ENCODE data around the gene CBX6.
"Not testable (repeated sequence)": the region's sequence is repeated elsewhere in the genome, so short reads cannot be mapped to it uniquely, and the experiment has no call there.

The CBX6 gene

DNA sequence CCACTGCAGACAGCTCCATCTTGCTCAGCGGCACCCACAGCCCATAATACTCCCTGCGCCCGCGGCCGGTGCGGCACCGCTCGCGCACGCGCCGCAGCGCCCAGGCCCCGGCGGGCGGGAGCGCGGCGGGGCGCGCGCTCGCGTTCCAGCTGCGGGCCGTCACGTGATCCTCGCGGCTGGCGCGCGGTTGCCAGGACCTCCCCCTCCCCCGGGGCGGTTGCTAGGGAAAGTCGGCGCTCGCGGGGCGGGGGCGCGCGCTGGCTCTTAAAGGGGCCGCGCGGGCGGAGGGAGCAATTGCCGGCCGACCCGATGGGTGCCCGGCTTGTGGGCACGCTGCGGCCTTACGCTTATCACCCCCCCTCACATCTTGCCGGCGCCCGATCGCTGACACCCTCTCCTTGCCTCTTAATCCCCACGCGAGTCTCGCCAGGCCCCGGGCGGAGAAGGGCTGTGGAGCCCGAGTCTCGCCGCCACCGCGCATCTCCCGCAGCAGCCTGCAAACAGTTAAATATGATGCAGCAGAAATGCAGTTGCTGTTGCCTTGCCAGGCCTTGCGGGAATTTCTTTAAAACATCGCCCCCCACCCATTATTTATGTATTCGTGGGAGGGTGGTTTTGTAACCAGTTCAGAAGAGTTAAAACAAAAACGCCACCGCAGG is at the start of gene CBX6:
Gene CBX6, minus strand, starts transcription at position 45 of the 659 bp plus-strand sequence. Its CDS starts 26 bp downstream, at position 19.
- DNase-seq (ENCODE audit: low read depth) = peak; percentile 71

- DNase-seq (ENCODE audit: low read depth) = no peak
Measured at GRCh38 chr22:38921806-38922205, 49.8 kb upstream of the CBX6 start.

DNA sequence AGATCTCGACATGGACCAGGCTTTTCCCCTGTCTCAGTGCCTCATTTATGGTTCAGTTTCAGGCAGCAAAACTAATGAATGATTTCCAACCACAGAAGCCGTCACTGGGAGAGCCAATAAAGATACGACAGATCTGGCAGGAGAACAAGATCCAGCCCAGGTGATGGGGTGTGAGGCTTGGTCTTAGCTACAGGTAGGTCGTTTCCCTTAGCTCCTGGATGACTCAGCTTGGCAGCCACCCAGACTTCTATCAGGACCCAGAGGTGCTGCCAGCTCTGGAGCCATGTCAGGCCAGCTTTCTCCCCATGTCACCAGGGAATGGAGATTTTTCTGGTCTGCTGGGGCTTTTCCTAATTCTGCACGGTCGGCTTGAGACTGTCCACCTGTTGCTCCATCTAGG is 49.1 kb upstream of the CBX6 start:
- DNase-seq (ENCODE audit: low read depth) = no peak

DNA sequence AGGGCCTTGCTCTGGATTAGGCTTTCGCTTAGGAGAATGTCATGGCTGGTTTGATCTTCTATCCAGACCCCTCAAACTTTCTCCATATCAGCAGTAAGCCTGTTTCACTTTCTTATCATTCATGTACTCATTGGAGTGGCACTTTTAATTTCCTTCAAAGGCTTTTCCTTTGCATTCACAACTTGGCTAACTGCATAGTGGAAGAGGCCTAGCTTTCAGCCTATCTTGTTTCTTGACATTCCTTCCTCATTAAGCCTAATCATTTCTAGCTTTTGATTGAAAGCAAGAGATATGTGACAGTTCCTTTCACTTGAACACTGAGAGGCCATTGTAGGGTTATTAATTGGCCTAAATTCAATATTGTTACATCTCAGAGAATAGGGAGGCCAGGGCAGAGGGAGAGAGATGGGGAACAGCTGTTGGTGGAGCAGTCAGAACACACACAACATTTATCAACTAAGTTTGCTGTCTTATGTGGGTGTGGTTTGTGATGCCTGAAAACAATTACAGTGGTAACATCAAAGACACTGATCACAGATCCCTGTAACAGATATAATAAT is 47.7 kb upstream of the CBX6 start:
- no peak for DNase-seq (ENCODE audit: low read depth)

- no peak for DNase-seq (ENCODE audit: low read depth)
Measured at GRCh38 chr22:38911434-38911833, 39.4 kb upstream of the CBX6 start.

- DNase-seq (ENCODE audit: low read depth) = no peak
Measured at GRCh38 chr22:38907767-38908166, 35.8 kb upstream of the CBX6 start.

- no peak for DNase-seq (ENCODE audit: low read depth)
Measured at GRCh38 chr22:38906052-38906451, 34.0 kb upstream of the CBX6 start.

- DNase-seq (ENCODE audit: low read depth) = not testable (repeated sequence)
Measured at GRCh38 chr22:38904052-38904617, 32.1 kb upstream of the CBX6 start.

GRCh38 chr22:38901111-38901641 is 29.2 kb upstream of the CBX6 start:
- no peak for DNase-seq (ENCODE audit: low read depth)

GRCh38 chr22:38900677-38901076 is 28.7 kb upstream of the CBX6 start:
- no peak for DNase-seq (ENCODE audit: low read depth)

- DNase-seq (ENCODE audit: low read depth) = no peak
Measured at GRCh38 chr22:38891256-38891655, 19.2 kb upstream of the CBX6 start.

- DNase-seq (ENCODE audit: low read depth) = no peak
Measured at GRCh38 chr22:38890377-38890776, 18.4 kb upstream of the CBX6 start.

GRCh38 chr22:38886333-38886732 is 14.3 kb upstream of the CBX6 start:
- no peak for DNase-seq (ENCODE audit: low read depth)

DNA sequence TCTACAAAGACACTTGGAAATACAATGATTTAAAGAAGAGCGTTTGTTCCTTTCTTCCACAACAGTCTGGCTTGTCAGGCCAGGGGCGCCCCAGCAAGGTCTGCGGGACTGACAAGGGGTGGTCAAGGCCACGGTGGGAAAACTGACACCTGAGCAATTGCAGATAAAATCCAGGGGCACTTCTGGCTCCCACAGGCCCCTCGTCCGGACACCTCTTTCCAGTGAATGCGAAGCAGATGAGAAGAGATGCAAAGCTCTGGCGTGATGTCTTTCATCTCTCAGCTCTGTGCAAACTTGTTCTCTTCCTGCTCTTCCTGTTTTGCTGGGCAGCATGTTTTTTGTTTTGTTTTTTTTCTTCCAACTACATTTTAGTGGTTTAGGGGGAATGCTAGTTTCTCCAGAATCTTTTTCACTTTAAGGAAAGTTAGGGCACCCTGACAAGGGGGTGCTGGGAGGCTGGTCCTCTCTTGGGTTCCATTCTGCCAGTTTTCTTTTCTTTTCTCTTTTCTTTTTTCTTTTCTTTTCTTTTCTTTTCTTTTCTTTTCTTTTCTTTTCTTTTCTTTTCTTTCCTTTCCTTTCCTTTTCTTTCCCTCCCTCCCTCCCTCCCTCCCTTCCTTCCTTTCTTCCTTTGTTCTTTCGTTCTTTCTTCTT is 11.1 kb upstream of the CBX6 start:
- no peak for DNase-seq (ENCODE audit: low read depth)

GRCh38 chr22:38881997-38882879 is 10.2 kb upstream of the CBX6 start:
- DNase-seq (ENCODE audit: low read depth) = no peak

DNA sequence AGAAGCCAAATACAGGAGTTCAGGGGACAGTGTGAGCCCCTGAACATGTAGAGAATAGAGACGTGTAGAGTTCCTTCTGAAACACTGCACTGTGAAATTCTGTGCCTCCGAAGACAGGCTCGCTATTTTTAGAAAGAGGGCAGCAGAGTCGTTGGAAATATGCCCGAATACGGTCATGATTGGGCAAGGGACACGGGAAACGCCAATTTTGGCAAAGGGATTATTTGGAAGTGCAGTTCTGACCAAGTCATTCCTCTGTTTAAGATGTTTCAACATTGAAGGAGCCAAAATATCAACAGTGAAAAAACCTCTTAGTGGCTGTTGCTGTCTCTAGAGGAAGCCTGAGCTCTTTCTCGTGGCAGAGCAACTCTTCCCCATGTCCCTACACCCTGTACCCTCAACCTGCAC is 9.5 kb upstream of the CBX6 start:
- no peak for DNase-seq (ENCODE audit: low read depth)

DNA sequence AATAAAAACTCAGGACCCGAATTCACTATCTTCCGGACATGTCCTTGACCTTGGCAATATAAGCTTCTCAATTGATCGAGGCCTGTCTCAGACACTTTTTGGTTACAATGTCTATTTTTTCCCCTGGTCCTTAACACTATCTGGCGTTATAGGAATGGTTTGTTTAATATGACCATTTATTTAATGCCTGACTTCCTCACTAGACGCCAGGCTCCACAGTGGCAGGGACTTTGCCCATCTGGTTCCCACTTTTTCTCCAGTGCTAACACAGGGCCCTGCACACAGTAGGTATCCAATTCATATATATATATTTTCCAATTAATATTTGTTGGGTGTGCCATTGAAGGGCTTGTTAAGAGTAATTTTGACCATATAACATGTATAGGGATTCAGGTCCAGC is 7.9 kb upstream of the CBX6 start:
- no peak for DNase-seq (ENCODE audit: low read depth)

GRCh38 chr22:38879108-38879729 is 7.2 kb upstream of the CBX6 start:
- no peak for DNase-seq (ENCODE audit: low read depth)

DNA sequence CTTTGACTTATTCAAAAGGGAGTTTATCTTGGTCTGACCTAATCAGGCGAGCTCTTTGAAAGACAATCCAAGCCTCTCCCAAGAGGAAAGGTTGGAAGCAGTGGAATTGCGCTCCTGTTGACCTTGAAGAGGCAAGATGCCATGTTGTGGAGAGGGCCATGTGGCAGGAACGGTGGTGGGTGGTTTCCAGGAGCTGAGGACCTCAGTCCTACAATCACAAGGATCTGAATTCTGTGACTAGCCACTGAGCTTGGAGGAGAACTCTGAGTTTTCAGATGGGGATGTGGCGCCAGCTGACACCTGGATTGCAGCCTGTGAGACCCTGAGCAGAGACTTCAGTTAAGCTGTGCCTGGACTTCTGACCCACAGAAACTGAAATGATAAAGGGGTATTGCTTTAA is 6.0 kb upstream of the CBX6 start:
- DNase-seq (ENCODE audit: low read depth) = no peak

GRCh38 chr22:38874529-38875222 is 2.7 kb upstream of the CBX6 start:
- DNase-seq (ENCODE audit: low read depth) = no peak
